ENCODE measurements around the gene ALOX5. TPM values are rescaled to one million over a fixed set of nuclear protein-coding genes. Genes with fewer than 3 reads are reported as not detected.

ALOX5 gene
- polyA plus RNA-seq, 3 donors from 2014 or later: 0.99 to 8.0 (median 1.9) TPM

DNA sequence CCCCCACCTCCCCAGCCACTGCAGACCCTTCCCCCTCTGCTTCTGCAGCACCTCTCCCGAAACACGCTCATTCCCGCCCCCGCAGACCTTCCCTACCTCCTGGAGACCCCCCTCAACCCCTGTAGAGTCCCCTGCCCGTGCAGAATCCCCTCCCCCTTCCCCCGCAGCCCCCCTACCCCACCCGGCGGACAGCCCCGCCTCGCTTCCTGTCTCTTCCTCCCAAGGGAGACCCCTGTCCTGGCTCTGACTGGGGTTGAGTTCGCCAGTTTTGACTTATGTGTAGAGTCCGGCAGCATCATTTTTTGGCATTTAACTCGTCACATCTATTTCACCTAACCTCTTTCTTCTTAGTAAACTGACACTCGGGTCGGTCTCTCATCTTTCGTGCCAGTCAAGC lies 54.0 kb downstream of the ALOX5 start:
- Mint-ChIP-seq H3K36me3 (no peaks in the 10 kb centered on the region), H3K27me3 (ENCODE audit: low read depth in 3 of 3) (peaks cover 3 to 4% (median 4%) of the 10 kb centered on the region in 3 donors), H3K4me1 (no peaks in the 10 kb centered on the region), H3K9me3 (no peaks in the 10 kb centered on the region), H3K4me3 (no peak overlapping the region), H3K27ac (no peak overlapping the region)
- DNase-seq: no peak

DNA sequence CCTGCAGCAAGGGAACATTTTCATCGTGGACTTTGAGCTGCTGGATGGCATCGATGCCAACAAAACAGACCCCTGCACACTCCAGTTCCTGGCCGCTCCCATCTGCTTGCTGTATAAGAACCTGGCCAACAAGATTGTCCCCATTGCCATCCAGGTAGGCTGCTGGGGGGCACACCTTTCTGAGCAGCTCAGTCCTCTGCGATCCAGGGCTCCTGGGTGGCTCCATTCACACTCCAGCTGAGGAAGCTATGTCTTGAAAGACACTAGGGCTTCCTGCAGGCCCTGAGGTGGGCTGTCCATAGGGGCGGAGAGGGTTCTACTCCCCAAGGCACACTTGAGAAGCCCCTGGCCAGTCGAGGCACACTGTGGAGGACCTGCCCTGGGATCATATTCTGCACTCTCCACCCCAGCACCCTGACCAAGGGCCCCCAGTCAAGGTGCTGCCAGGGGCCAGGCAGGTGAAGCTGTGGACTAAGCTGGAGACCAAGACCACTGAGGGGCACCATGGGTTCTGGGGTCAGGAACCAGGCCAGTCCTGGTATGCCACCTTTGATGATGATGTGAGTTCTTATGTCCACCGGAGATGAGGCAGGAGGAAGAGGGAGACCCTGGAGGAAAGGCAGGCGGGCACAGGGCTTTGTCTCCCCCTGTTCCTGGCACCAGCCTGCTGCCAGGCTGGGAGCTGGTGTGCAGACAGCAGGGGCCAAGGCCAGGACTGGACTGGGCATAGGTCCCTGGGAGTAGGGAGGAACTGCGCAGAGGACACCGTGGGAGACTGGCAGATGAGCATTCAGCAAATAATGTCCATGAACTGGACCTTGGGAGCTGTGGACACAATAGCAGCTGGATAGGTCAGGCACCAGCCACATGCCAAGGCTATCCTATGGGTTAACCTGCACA lies 54.8 kb downstream of the ALOX5 start:
- Mint-ChIP-seq H3K27ac (no peak overlapping the region), H3K27me3 (ENCODE audit: low read depth in 3 of 3) (peaks cover 3 to 4% (median 4%) of the 10 kb centered on the region in 3 donors), H3K36me3 (no peaks in the 10 kb centered on the region), H3K4me3 (no peak overlapping the region), H3K4me1 (no peaks in the 10 kb centered on the region), H3K9me3 (no peaks in the 10 kb centered on the region)
- DNase-seq: no peak

DNA sequence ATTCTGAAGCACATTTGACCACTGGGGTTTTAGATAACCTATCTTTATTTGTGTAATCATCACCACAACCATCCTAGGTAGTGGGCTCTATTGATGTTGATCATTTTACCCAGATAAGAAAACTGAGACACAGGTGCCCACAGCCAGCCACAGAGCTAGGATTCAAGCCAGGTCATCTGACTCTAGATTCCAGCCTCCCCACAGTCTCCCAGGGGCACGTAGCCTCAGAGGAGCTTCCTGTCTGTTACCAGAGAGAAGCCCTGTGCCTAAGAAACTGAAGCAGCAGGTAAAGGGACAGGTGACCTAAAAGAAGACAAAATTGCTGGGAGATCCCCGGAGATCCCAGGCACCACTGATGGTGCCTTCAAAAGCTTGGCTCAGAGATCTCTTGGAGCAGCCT lies 55.8 kb downstream of the ALOX5 start:
- no peak overlapping the region for H3K27ac Mint-ChIP-seq
- H3K36me3 Mint-ChIP-seq: no peaks in the 10 kb centered on the region
- DNase-seq: no peak
- H3K27me3 Mint-ChIP-seq (ENCODE audit: low read depth in 3 of 3): peaks cover 2 to 4% (median 3%) of the 10 kb centered on the region in 3 donors
- no peaks in the 10 kb centered on the region for H3K9me3 Mint-ChIP-seq
- no peak overlapping the region for H3K4me3 Mint-ChIP-seq
- H3K4me1 Mint-ChIP-seq: no peaks in the 10 kb centered on the region

DNA sequence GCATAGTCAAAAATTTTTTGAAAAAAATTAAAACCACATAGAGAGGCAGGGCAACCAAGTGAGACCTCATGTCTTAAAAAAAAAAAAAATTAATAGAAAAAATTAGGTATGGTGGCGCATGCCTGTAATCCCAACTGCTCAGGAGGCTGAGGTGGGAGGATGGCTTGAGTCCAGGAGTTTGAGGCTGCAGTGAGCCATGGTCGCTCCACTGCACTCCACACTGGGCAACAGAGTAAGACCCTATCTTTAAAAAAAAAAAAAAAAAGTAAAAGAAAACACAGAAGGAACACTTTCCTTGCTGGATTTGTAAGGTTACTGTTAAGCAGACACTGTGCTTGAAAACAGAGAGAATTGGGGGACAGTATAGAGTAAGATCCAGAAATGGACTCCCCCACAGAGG lies 58.1 kb downstream of the ALOX5 start:
- no peak overlapping the region for H3K27ac Mint-ChIP-seq
- no peak for DNase-seq
- no peaks in the 10 kb centered on the region for H3K36me3 Mint-ChIP-seq
- H3K9me3 Mint-ChIP-seq: no peaks in the 10 kb centered on the region
- H3K4me3 Mint-ChIP-seq: no peak overlapping the region
- no peaks in the 10 kb centered on the region for H3K4me1 Mint-ChIP-seq
- peaks cover 0 to 4% (median 2%) of the 10 kb centered on the region in 3 donors for H3K27me3 Mint-ChIP-seq (ENCODE audit: low read depth in 3 of 3)

DNA sequence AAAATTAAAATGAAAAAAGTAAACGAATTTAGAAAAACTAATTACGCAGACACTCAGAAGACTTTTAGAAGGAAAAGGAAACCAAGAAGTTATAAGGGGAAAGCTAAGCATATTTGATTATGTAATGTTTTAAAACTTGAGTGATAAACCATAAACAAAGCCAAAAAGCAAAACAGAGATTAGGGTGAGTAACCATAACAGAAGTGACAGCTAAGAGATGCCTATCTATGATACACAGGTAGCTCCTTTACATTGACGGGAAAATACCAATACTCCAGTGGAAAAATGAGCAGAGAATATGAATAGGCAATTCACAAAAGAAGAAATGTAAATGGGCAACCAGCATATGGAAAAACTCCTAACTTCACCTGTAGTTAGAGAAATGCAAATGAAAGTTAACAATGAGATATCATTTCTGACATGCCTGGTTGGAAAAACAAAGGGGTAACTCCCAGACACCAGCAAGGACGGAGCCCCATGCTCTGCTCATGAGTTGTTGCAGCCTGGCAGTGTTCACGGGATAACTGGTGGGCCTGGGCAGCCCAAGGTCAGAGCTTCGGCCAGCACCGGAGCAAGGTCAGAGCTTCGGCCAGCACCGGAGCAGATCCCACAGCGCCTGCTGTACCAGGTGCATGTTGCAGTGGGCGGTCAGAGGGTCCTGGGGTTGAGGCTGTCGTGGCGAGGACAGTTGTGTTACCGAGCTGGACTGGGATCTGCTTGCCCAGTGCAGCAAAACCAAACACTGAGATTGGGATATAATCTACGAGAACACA lies 58.9 kb downstream of the ALOX5 start:
- H3K36me3 Mint-ChIP-seq: no peaks in the 10 kb centered on the region
- H3K4me3 Mint-ChIP-seq: no peak overlapping the region
- no peaks in the 10 kb centered on the region for H3K9me3 Mint-ChIP-seq
- H3K27me3 Mint-ChIP-seq (ENCODE audit: low read depth in 3 of 3): peaks cover 0 to 7% (median 2%) of the 10 kb centered on the region in 3 donors
- H3K27ac Mint-ChIP-seq: no peak overlapping the region
- H3K4me1 Mint-ChIP-seq: no peaks in the 10 kb centered on the region
- DNase-seq: no peak

DNA sequence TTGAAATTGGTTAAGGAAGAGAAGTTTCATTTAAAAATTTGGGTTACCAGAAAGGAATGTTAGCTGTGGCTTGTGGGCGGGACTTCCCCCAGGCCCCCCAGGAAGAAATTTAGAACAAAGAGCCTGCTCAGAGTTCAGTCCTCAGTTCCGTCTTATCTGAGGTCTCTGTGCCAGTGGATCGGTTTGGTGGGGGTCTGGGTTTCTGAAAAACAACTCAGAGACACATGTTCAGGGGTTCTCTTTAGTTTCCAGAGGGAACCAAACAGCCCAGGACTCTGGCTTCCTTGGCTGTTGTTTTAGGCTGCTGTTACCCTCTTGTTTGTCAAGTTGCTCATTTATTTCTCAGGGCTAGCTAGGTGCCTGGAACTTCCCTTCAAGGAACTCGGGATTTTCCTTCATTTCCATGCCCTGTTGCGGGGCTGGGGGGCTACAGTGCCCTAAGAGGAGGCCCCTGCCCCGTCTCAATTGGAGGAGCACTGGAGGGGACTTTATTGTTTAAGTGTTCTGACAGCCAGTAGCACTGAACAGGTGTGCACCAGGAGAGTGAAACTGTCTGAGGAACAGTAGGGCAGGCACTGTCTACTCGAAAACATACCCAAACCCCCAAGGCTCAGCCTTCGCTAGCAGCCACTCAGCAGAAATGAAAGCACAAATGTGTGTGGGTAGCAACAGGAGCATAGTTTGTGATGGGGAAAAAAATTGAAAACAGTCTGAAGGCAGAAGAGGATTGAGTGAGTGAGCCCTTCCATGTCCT lies 59.9 kb downstream of the ALOX5 start:
- no peaks in the 10 kb centered on the region for H3K4me1 Mint-ChIP-seq
- peaks cover 0 to 11% (median 2%) of the 10 kb centered on the region in 3 donors for H3K27me3 Mint-ChIP-seq (ENCODE audit: low read depth in 3 of 3)
- no peak overlapping the region for H3K4me3 Mint-ChIP-seq
- no peak overlapping the region for H3K27ac Mint-ChIP-seq
- no peaks in the 10 kb centered on the region for H3K36me3 Mint-ChIP-seq
- DNase-seq: no peak
- H3K9me3 Mint-ChIP-seq: no peaks in the 10 kb centered on the region

DNA sequence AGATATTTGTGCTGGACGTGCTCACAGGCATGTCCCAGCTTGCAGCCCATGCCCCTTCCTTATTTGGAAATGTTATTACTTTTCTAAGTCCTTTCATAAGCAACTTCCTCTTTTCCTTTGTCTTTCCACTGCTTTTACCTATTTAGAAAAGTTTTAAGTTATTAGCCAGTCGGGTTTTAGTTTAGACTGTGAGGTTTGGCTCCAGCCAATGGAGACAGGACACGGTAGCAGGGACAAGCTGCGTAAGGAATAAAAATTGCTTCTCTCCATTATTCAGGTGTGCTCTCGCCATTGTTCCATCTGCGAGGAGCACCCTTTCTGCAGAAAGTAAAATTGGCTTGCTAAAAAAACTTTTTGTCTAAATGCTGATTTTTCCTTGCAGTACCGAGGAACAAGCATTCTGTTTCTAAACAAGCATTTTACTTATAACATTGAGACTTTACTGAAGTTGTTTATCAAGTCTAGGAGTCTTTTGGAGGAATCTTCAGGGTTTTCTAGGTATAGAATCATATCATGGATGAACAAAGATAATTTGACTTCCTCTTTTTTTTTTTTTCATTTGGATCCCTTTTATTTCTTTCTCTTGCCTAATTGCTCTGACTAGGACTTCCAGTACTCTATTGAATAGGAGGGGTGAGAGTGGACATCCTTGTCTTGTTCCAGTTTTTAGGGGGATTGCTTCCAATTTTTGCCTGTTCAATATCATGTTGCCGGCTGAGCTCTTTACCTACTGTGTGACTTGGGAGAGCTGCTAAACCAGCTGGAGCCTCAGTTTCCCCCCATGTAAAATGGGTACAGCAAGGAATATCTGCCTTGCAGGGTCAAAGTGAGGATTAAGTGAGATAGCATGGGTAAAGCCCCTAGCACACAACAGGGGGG lies 63.8 kb downstream of the ALOX5 start:
- H3K27ac Mint-ChIP-seq: no peak overlapping the region
- H3K4me3 Mint-ChIP-seq: no peak overlapping the region
- DNase-seq: no peak
- H3K36me3 Mint-ChIP-seq: no peaks in the 10 kb centered on the region
- no peaks in the 10 kb centered on the region for H3K9me3 Mint-ChIP-seq
- H3K27me3 Mint-ChIP-seq (ENCODE audit: low read depth in 3 of 3): peaks cover 3 to 13% (median 6%) of the 10 kb centered on the region in 3 donors
- H3K4me1 Mint-ChIP-seq: no peaks in the 10 kb centered on the region

DNA sequence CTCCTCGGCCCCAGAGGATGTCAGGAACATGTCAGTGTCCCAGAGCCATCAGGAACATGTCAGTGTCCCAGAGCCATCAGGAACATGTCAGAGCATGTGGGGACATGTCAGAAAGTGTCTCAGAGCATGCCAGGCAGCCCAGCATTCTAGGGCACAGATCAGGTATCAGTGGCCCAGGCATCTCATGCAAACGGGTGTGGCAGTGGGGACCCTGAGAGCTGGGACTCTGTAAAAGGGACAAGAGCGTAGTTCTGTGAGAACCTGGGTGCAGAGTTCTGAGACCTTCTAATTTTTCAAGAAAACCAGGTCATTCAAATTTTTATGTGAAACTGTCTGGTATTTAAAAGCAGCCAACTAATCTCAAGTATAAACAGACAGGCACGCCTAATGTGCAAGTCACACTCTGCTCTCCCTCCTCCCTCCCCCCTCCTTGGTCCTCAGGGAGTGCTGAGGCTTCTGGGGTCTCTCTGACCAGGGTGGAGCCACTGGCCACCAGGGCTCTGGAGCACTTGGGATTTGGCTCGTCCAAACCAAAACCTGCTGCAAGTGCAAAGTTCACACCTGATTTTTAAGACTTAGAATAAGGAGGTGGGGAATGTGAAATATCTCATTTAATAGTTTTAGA lies 64.6 kb downstream of the ALOX5 start:
- DNase-seq: no peak
- Mint-ChIP-seq H3K27ac (no peak overlapping the region), H3K4me1 (no peaks in the 10 kb centered on the region), H3K4me3 (no peak overlapping the region), H3K36me3 (no peaks in the 10 kb centered on the region), H3K9me3 (no peaks in the 10 kb centered on the region), H3K27me3 (ENCODE audit: low read depth in 3 of 3) (peaks cover 3 to 13% (median 6%) of the 10 kb centered on the region in 3 donors)

DNA sequence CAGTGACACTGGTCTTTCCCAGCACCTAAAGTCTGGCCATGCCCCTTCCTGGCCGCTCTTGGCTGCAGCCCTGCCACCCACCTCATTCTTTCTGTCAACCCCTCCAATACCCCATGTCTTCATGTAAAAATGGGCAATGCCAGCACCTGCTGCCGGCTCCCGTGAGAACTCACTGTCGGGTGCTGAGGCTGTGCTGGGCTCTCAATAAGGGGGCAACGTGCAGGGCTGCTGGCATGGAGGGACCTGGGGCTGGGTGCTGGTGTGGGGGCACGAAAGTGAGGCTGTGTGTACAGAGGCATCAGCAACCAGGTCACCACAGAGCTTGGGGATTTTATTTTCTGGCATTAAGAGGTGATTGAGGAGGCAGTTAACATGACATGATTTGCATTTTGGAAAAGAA lies 65.3 kb downstream of the ALOX5 start:
- H3K36me3 Mint-ChIP-seq: no peaks in the 10 kb centered on the region
- no peak overlapping the region for H3K4me3 Mint-ChIP-seq
- H3K27ac Mint-ChIP-seq: no peak overlapping the region
- no peak for DNase-seq
- peaks cover 3 to 13% (median 6%) of the 10 kb centered on the region in 3 donors for H3K27me3 Mint-ChIP-seq (ENCODE audit: low read depth in 3 of 3)
- no peaks in the 10 kb centered on the region for H3K4me1 Mint-ChIP-seq
- no peaks in the 10 kb centered on the region for H3K9me3 Mint-ChIP-seq

DNA sequence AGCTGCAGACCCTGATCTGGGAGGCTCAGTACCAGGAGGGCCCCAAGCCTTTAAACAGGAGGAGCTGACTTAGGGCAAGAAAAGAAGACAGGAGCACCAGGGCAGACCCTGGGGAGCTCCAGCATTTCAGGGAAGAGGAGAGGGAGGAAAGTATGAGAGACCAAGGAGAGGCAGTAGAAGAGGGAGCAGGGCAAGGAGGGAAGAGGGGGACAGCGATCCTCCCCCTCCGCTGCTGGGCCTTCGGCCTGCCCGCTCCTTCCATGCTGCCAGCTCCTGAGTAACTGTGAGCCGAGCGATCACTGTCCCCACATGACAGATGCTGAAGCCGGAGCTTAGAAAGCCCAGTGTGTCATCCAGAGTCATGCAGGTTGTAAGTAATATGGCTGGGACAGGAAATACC lies 65.9 kb downstream of the ALOX5 start:
- H3K27me3 Mint-ChIP-seq (ENCODE audit: low read depth in 3 of 3): peaks cover 3 to 13% (median 6%) of the 10 kb centered on the region in 3 donors
- no peaks in the 10 kb centered on the region for H3K4me1 Mint-ChIP-seq
- no peaks in the 10 kb centered on the region for H3K9me3 Mint-ChIP-seq
- no peak for DNase-seq
- H3K27ac Mint-ChIP-seq: no peak overlapping the region
- H3K4me3 Mint-ChIP-seq: no peak overlapping the region
- no peaks in the 10 kb centered on the region for H3K36me3 Mint-ChIP-seq

DNA sequence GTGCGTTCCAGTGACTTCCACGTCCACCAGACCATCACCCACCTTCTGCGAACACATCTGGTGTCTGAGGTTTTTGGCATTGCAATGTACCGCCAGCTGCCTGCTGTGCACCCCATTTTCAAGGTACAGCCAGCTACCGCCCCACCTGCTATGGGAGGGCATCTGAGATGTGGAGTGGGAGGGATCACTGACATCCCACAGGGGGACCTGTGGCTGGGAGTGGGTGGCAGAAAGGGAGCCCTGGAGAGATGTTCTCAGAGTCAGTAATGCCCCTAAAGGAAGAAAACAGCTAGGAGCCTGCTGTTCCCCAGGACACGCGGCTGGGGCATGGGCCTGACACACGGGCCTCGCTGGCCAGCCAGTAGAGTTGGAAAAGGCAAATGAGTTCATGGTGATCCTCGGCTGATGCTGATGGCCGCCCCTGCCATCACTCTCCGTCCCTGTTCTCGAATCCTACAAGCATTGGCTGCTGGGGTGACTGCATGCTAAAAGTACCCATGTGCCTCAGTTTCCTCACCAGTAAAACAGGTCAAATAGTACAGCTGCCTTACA lies 66.6 kb downstream of the ALOX5 start:
- DNase-seq: no peak
- peaks cover 3 to 13% (median 7%) of the 10 kb centered on the region in 3 donors for H3K27me3 Mint-ChIP-seq (ENCODE audit: low read depth in 3 of 3)
- H3K4me3 Mint-ChIP-seq: no peak overlapping the region
- H3K36me3 Mint-ChIP-seq: no peaks in the 10 kb centered on the region
- no peaks in the 10 kb centered on the region for H3K9me3 Mint-ChIP-seq
- no peak overlapping the region for H3K27ac Mint-ChIP-seq
- H3K4me1 Mint-ChIP-seq: no peaks in the 10 kb centered on the region

DNA sequence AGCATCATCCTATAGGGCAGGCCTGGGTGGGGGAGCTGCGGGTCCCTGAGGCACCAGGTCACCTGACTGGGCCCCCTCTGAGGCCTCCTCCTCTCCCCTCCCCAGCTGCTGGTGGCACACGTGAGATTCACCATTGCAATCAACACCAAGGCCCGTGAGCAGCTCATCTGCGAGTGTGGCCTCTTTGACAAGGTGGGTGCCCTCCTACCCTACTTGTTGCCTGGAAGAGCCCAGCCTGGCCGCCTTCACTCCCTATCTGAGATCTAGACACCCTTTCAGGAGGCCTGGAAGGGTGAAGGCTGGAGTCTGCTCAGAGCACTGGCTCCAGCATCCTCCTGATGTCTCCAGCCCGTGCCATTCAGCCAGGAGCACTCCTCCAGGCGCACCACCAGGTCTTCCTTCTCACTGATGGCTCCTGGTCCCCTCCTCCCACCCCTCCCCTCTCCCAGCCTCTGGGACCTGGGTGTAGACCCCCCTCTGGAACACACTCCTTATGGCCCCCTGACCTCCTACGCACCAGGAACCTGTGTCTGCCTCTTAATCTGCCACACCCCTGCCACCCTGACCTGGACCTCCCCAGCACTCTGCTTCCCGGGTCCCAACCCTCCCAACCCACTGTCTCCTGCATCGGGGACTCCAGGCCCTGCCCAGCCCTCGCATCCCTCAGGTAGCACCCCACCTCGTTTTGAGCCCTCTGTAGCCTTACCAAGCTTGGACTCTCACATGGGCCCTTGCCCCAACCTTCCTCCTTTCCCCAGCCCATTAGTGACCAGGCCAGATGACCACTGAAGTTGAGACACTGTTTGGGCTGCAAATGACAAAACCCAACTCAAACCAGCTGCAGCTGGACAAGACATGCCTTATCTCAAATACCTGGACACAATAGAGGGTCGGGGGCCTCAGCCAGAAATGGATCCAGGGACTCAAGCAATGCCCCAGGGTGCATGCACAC lies 67.5 kb downstream of the ALOX5 start:
- no peak overlapping the region for H3K4me3 Mint-ChIP-seq
- no peaks in the 10 kb centered on the region for H3K36me3 Mint-ChIP-seq
- no peak for DNase-seq
- H3K9me3 Mint-ChIP-seq: no peaks in the 10 kb centered on the region
- H3K27me3 Mint-ChIP-seq (ENCODE audit: low read depth in 3 of 3): peaks cover 3 to 13% (median 7%) of the 10 kb centered on the region in 3 donors
- H3K4me1 Mint-ChIP-seq: no peaks in the 10 kb centered on the region
- H3K27ac Mint-ChIP-seq: no peak overlapping the region

Data from immature natural killer cell (primary cell).